GM12878 (cell line): ENCODE measurements around the gene CLC.

Experiments
- DPF2 ChIP-seq: fragments of 450-650 bp; IDR thresholded peaks from 2 replicates; pipeline ENCODE4 v1.6.1; 2017; ENCODE audit warnings: mild to moderate bottlenecking
- EZH2 ChIP-seq: IDR thresholded peaks from 2 replicates; pipeline ENCODE4 v1.6.1; 2012; ENCODE audit warnings: low read depth, mild to moderate bottlenecking, control low read depth, inconsistent platforms, low read length, borderline replicate concordance; ENCODE audit not compliant: control insufficient read depth
- FOS ChIP-seq: IDR thresholded peaks from 3 replicates; pipeline ENCODE4 v1.6.1; 2011; ENCODE audit warnings: borderline replicate concordance; ENCODE audit not compliant: insufficient read length; ENCODE audit errors: extremely low read depth
- PML ChIP-seq: IDR thresholded peaks from 2 replicates; pipeline ENCODE4 v1.6.1; 2012; ENCODE audit warnings: low read length, inconsistent platforms
- POLR2A ChIP-seq: IDR thresholded peaks from 2 replicates; pipeline ENCODE4 v1.6.1; 2011; ENCODE audit warnings: low read depth, mild to moderate bottlenecking, low read length
- RAD51 ChIP-seq: fragments of 450-650 bp; IDR thresholded peaks from 2 replicates; pipeline ENCODE4 v1.6.1; 2016; ENCODE audit warnings: moderate library complexity, mild to moderate bottlenecking, inconsistent platforms
- SIN3A ChIP-seq: IDR thresholded peaks from 2 replicates; pipeline ENCODE4 v1.6.1; 2012; ENCODE audit warnings: low read depth, low read length, improper control_type of control experiment
- TAF1 ChIP-seq: IDR thresholded peaks from 2 replicates; pipeline ENCODE4 v1.6.1; 2011; ENCODE audit warnings: mild to moderate bottlenecking, low read depth, low read length, borderline replicate concordance
- TF ChIP-seq, protein P1 (sequence below): fragments of 450-650 bp; formaldehyde crosslinking; IDR thresholded peaks from 2 replicates; pipeline ENCODE4 v1.5.0; 2022; ENCODE audit warnings: mild to moderate bottlenecking, missing genetic modification characterization

DNA sequence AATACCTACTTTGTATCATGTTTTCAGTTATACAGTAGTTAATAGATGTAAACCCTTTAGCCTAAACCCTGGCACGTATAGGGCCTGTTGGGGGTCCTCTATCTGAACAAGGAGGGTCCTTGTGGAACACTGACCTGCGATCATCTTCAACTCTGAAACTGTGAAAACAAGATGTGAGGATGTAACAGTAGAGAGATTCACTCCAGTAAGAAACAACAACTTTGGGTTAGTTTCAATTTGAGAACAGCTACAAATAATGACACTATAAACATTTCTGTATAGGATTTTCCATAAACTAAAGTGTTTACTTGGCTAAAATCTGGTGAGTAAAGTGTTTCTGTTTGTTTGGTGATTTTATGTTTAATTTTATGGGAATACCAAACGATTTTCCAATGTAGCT lies 2.1 kb downstream of the CLC start:
- TF ChIP-seq DPF2 = no peak
- no peak for TF ChIP-seq POLR2A
- no peak for TF ChIP-seq SIN3A
- TF ChIP-seq, protein P1, sequence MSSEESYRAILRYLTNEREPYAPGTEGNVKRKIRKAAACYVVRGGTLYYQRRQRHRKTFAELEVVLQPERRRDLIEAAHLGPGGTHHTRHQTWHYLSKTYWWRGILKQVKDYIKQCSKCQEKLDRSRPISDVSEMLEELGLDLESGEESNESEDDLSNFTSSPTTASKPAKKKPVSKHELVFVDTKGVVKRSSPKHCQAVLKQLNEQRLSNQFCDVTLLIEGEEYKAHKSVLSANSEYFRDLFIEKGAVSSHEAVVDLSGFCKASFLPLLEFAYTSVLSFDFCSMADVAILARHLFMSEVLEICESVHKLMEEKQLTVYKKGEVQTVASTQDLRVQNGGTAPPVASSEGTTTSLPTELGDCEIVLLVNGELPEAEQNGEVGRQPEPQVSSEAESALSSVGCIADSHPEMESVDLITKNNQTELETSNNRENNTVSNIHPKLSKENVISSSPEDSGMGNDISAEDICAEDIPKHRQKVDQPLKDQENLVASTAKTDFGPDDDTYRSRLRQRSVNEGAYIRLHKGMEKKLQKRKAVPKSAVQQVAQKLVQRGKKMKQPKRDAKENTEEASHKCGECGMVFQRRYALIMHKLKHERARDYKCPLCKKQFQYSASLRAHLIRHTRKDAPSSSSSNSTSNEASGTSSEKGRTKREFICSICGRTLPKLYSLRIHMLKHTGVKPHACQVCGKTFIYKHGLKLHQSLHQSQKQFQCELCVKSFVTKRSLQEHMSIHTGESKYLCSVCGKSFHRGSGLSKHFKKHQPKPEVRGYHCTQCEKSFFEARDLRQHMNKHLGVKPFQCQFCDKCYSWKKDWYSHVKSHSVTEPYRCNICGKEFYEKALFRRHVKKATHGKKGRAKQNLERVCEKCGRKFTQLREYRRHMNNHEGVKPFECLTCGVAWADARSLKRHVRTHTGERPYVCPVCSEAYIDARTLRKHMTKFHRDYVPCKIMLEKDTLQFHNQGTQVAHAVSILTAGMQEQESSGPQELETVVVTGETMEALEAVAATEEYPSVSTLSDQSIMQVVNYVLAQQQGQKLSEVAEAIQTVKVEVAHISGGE = no peak
- TF ChIP-seq PML = no peak
- no peak for TF ChIP-seq EZH2
- no peak for TF ChIP-seq FOS
- no peak for TF ChIP-seq TAF1
- TF ChIP-seq RAD51 = no peak
